ENCODE data around the gene FGB. TPM values are rescaled to one million over a fixed set of nuclear protein-coding genes. Genes with fewer than 3 reads are reported as not detected.

The FGB gene
- total RNA-seq, 4 donors from 2014 or later, result not detected

DNA sequence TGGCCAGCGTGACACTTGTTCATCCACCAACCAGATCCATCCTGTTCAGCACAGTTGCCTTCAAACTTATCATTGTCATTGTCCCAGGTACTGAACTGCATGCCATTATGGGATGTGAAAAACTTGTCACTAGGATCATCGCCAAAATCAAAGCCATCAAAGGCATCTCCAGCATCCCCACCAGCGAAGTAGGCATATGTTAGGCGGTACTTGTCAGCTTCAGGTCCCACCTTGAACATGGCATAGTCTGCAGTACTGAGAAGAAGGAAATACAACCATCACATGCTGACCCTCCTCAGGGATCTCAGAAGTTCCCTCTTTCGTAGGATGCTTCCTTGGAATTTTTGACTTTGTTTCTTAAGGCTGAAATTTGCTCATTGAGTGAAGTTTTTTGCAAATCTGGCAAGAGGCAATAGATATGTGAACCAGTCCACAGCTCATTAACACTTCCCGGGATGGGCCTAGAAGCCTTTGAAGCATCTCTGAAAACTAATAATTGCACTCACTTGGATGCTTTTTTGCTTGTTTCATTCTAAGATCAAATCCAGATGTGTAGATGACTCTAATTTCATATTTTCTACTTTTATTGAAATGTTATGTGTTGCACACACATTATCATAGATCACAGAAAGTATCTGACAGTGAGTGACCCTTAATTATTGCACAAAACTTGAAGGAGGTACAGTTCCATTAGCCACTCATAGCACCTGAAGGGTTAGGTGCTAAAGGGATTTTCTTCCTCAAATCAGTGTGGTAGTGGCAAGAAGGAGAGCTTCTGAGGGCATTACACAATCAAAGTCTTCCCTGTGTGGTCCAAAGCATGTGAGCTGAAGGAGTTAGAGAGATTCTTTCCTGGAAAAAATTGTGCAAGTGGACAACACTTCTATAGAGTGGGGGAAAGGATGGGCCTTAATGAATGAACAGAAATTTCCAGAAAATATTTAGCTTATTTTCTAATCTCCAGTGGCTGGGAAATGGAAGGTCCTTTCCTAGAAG is 44.2 kb downstream of the FGB start:
- Histone ChIP-seq H3K4me3 (no peak overlapping the region), H3K27me3 (no peaks in the 10 kb centered on the region), H3K36me3 (no peaks in the 10 kb centered on the region), H3K9me3 (no peaks in the 10 kb centered on the region), H3K27ac (no peak overlapping the region), H3K4me1 (no peaks in the 10 kb centered on the region)
- no peak for TF ChIP-seq POLR2A (IDR thresholded peaks at IDR 0.05)
- TF ChIP-seq, protein P1, sequence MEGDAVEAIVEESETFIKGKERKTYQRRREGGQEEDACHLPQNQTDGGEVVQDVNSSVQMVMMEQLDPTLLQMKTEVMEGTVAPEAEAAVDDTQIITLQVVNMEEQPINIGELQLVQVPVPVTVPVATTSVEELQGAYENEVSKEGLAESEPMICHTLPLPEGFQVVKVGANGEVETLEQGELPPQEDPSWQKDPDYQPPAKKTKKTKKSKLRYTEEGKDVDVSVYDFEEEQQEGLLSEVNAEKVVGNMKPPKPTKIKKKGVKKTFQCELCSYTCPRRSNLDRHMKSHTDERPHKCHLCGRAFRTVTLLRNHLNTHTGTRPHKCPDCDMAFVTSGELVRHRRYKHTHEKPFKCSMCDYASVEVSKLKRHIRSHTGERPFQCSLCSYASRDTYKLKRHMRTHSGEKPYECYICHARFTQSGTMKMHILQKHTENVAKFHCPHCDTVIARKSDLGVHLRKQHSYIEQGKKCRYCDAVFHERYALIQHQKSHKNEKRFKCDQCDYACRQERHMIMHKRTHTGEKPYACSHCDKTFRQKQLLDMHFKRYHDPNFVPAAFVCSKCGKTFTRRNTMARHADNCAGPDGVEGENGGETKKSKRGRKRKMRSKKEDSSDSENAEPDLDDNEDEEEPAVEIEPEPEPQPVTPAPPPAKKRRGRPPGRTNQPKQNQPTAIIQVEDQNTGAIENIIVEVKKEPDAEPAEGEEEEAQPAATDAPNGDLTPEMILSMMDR (IDR thresholded peaks at IDR 0.05), result no peak
- DNase-seq, result no peak

DNA sequence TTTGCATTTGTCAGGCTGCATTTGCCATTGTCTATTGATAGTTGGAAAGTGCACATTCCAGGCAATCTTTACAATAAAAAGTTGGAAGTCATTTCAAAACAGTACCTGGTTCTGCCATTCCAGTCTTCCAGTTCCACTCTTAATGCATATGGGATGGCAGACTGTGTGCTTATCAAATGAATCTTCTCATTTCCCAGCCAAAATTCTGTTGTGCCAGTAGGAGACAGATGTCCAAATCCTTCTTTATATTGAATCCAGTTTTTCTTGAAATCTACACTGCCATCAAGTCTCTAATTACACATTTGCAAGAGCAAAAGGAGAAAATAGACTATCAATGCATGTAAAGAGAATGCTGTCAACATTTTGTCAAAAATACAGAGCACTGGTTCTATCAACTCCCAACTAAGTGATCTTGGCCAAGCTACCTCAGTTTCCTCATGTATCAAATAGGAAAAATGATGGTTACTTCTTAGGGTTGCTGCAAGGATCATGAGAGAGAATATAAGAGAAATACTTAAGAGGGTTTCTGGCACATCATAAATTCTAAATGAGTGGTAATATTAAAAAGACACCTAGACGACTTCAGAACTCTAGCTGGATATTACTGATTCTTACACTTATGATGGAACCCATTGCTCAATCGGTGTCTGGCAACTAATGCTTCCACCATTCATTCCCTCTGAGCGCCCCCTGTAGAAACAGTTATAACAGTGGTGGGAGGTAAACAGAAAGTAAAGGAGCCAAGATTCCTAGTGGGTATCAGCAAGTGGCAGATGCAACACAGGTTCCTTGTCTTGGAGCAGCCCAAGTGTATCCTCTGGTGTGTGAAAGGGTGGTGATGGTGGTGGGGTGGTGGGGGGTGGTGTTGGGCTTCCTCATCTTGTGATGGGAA is 45.8 kb downstream of the FGB start:
- no peak overlapping the region for H3K4me3 ChIP-seq
- DNase-seq, result no peak
- TF ChIP-seq, protein P1 (IDR thresholded peaks at IDR 0.05), result no peak
- TF ChIP-seq POLR2A (IDR thresholded peaks at IDR 0.05), result no peak
- no peaks in the 10 kb centered on the region for H3K4me1 ChIP-seq
- no peak overlapping the region for H3K27ac ChIP-seq
- H3K27me3 ChIP-seq, result no peaks in the 10 kb centered on the region
- no peaks in the 10 kb centered on the region for H3K9me3 ChIP-seq
- no peaks in the 10 kb centered on the region for H3K36me3 ChIP-seq

DNA sequence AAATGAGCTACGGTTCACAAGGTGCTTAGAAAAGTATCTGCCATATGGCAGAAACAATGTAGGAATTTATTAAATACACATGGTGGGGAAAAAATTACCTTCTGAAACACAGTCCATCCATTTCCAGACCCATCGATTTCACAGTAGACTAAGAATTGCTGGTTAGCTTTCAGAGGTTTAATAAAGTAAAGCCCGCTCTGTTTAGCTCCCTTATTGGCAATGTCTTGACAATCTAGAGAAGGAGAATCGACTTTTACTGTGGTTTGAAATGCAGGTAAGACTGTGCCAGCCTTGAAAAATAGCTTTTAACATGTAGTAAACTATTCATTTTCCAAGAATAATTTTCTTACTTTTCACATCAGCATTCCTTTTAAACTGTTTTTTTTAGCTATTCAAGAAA is 46.7 kb downstream of the FGB start:
- no peaks in the 10 kb centered on the region for H3K9me3 ChIP-seq
- no peak overlapping the region for H3K27ac ChIP-seq
- no peak for DNase-seq
- no peaks in the 10 kb centered on the region for H3K36me3 ChIP-seq
- no peak overlapping the region for H3K4me3 ChIP-seq
- no peaks in the 10 kb centered on the region for H3K27me3 ChIP-seq
- no peaks in the 10 kb centered on the region for H3K4me1 ChIP-seq
- TF ChIP-seq, protein P1 (IDR thresholded peaks at IDR 0.05), result no peak
- no peak for TF ChIP-seq POLR2A (IDR thresholded peaks at IDR 0.05)

DNA sequence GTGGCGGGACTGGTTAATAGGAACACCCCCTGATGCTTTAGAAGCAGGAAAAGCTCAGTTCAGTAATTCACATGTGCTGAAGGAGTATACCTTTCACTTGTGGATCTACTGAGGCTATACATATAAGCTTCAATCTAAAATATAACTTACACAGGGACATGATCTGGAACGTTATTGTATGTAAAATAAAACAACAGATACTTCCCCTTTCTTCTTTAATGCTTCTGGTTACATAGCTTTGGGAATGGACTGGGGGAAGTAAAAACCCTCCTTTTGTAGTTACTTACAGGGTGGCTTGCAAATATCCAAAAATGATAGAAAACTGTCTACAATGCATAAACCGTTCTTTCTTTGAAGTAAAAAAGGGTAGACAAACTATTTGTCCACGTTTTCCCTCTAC is 47.8 kb downstream of the FGB start:
- TF ChIP-seq, protein P1 (IDR thresholded peaks at IDR 0.05), result no peak
- TF ChIP-seq POLR2A (IDR thresholded peaks at IDR 0.05), result no peak
- H3K9me3 ChIP-seq, result no peaks in the 10 kb centered on the region
- no peaks in the 10 kb centered on the region for H3K27me3 ChIP-seq
- H3K36me3 ChIP-seq, result no peaks in the 10 kb centered on the region
- H3K4me1 ChIP-seq, result no peaks in the 10 kb centered on the region
- no peak overlapping the region for H3K4me3 ChIP-seq
- H3K27ac ChIP-seq, result no peak overlapping the region
- DNase-seq, result no peak

DNA sequence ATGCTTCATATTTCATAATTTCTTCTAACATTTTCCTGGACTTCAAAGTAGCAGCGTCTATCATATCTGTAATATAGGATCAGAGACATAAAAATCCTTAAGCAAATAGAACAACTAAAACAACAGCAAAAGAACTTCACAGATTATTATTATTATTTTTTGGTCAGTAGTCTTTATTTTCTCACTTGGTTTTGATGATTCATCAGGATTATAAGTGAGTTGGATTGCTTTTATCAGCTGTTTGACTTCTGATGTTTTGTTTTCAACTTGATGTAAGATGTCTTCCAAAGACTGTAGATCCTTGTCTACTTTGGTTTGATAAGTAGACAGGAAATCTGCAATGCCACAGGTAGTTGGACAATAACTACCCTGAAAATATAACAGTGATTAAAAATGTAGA is 49.0 kb downstream of the FGB start:
- no peaks in the 10 kb centered on the region for H3K9me3 ChIP-seq
- no peaks in the 10 kb centered on the region for H3K36me3 ChIP-seq
- no peak overlapping the region for H3K4me3 ChIP-seq
- peaks cover 0 to 5% (median 0%) of the 10 kb centered on the region in 4 donors for H3K4me1 ChIP-seq
- TF ChIP-seq, protein P1 (IDR thresholded peaks at IDR 0.05), result no peak
- TF ChIP-seq POLR2A (IDR thresholded peaks at IDR 0.05), result no peak
- no peaks in the 10 kb centered on the region for H3K27me3 ChIP-seq
- H3K27ac ChIP-seq, result no peak overlapping the region
- no peak for DNase-seq

Measured in Peyer's patch (tissue), 4 donors.